ENCODE measurements around the gene TMEM59. TPM values are rescaled to one million over a fixed set of nuclear protein-coding genes. Genes with fewer than 3 reads are reported as not detected.
A peak's percentile ranks its signal among the peaks of the same experiment; 100 is the strongest.
"Not testable (repeated sequence)": the region's sequence is repeated elsewhere in the genome, so short reads cannot be mapped to it uniquely, and the experiment has no call there.

TMEM59 gene
- total RNA-seq, 4 donors from 2014 or later: 337 to 492 (median 444) TPM

- 21 to 27% methylated on average over 3 of the region's 3 CpGs for WGBS, 2 donors
- TF ChIP-seq POLR2A (IDR thresholded peaks at IDR 0.05) (no peak), CTCF (IDR thresholded peaks at IDR 0.05) (no peak)
- Histone ChIP-seq H3K9me3 (no peaks in the 10 kb centered on the region), H3K4me1 (peaks cover 0 to 10% of the 10 kb centered on the region in 2 donors), H3K36me3 (no peaks in the 10 kb centered on the region), H3K27me3 (no peaks in the 10 kb centered on the region), H3K27ac (no peak overlapping the region), H3K4me3 (replicated peaks in 1 of 3) (no peak overlapping the region)
- intact Hi-C loops (cut with DNase I): no loop called here
- DNase-seq: peak; percentile 47 to 65
Measured at GRCh38 chr1:54001591-54001990, 51.4 kb downstream of the TMEM59 start.

GRCh38 chr1:53999920-54000319 is 53.1 kb downstream of the TMEM59 start:
- Histone ChIP-seq H3K4me3 (replicated peaks in 1 of 3) (no peak overlapping the region), H3K27me3 (no peaks in the 10 kb centered on the region), H3K27ac (no peak overlapping the region), H3K36me3 (no peaks in the 10 kb centered on the region), H3K9me3 (no peaks in the 10 kb centered on the region), H3K4me1 (peaks cover 0 to 10% of the 10 kb centered on the region in 2 donors)
- intact Hi-C loops (cut with DNase I): no loop called here
- no peak for DNase-seq
- TF ChIP-seq CTCF (IDR thresholded peaks at IDR 0.05) (no peak), POLR2A (IDR thresholded peaks at IDR 0.05) (no peak)

- WGBS, 2 donors: 95 to 97% methylated on average over 1 of the region's 1 CpG
- Histone ChIP-seq H3K4me3 (replicated peaks in 1 of 3) (no peak overlapping the region), H3K4me1 (peaks cover 0 to 10% of the 10 kb centered on the region in 2 donors), H3K36me3 (no peaks in the 10 kb centered on the region), H3K27me3 (no peaks in the 10 kb centered on the region), H3K27ac (no peak overlapping the region), H3K9me3 (no peaks in the 10 kb centered on the region)
- intact Hi-C loops (cut with DNase I): no loop called here
- no peak for TF ChIP-seq CTCF (IDR thresholded peaks at IDR 0.05)
- TF ChIP-seq POLR2A (IDR thresholded peaks at IDR 0.05): no peak
- no peak for DNase-seq
Measured at GRCh38 chr1:53998223-53998622, 54.8 kb downstream of the TMEM59 start.

- DNase-seq: no peak
- Histone ChIP-seq H3K36me3 (no peaks in the 10 kb centered on the region), H3K4me3 (replicated peaks in 1 of 3) (no peak overlapping the region), H3K27me3 (no peaks in the 10 kb centered on the region), H3K9me3 (no peaks in the 10 kb centered on the region), H3K27ac (no peak overlapping the region), H3K4me1 (no peaks in the 10 kb centered on the region)
- no peak for TF ChIP-seq CTCF (IDR thresholded peaks at IDR 0.05)
- TF ChIP-seq POLR2A (IDR thresholded peaks at IDR 0.05): no peak
- intact Hi-C loops (cut with DNase I): no loop called here
- whole genome bisulfite sequencing, 2 donors: 97 to 100% methylated on average over 1 of the region's 1 CpG
Measured at GRCh38 chr1:53995683-53996082, 57.3 kb downstream of the TMEM59 start.

- not testable (repeated sequence) for H3K4me3 ChIP-seq (replicated peaks in 1 of 3)
- 90 to 91% methylated on average over 2 of the region's 2 CpGs for WGBS, 2 donors
Measured at GRCh38 chr1:53994516-53994915, 58.5 kb downstream of the TMEM59 start.

More at GRCh38 chr1:53994516-53994915, 58.5 kb downstream of the TMEM59 start:
- H3K4me1 ChIP-seq; intact Hi-C loops (cut with DNase I); H3K9me3 ChIP-seq; H3K27me3 ChIP-seq; H3K27ac ChIP-seq; DNase-seq; H3K36me3 ChIP-seq: not testable (repeated sequence)

Measured in thyroid gland (tissue), 4 donors.